Esophagus muscularis mucosa (tissue), 4 donors: ENCODE data around the gene XCR1. TPM values are rescaled to one million over a fixed set of nuclear protein-coding genes. Genes with fewer than 3 reads are reported as not detected.

Experiments
- DNase-seq: peaks from one replicate; pipeline ENCODE4 v3.0.0-alpha.2; 2017; ENCODE audit errors: extremely low spot score
- H3K27ac ChIP-seq, 4 donors: fragments of 200-600 bp; sonication (generic); replicated peaks in 1 of 4; 1 replicate in 3 of 4; 2 replicates in 1 of 4; pipeline ENCODE4 v1.5.1; 2016 to 2019; ENCODE audit warnings: mild to moderate bottlenecking in 1 of 4
- H3K27me3 ChIP-seq, 4 donors: fragments of 200-600 bp; sonication (generic); one replicate each; pipeline versions ENCODE4 v1.5.1 to v1.6.0; 2016 to 2019
- H3K36me3 ChIP-seq, 4 donors: fragments of 200-600 bp; sonication (generic); one replicate each; pipeline ENCODE4 v1.5.1; 2016 to 2019
- H3K4me1 ChIP-seq, 4 donors: fragments of 200-600 bp; sonication (generic); one replicate each; pipeline ENCODE4 v1.5.1; 2016 to 2019
- H3K4me3 ChIP-seq, 4 donors: fragments of 200-600 bp; sonication (generic); 1 replicate in 2 of 4; 2 replicates in 2 of 4; pipeline ENCODE4 v1.5.1; 2016 to 2019; ENCODE audit warnings: mild to moderate bottlenecking in 4 of 4, moderate library complexity in 1 of 4
- H3K9me3 ChIP-seq, 4 donors: fragments of 200-600 bp; sonication (generic); 1 replicate in 3 of 4; 2 replicates in 1 of 4; pipeline ENCODE4 v1.5.1; 2016 to 2019
- EP300 ChIP-seq: sonication (generic); formaldehyde crosslinking; IDR thresholded peaks from one replicate; pipeline ENCODE4 v1.6.1; 2017; ENCODE audit warnings: antibody characterized with exemption
- POLR2A ChIP-seq: fragments of 450-650 bp; IDR thresholded peaks from one replicate; pipeline ENCODE4 v1.6.1; 2017; ENCODE audit warnings: antibody characterized with exemption, moderate library complexity, mild to moderate bottlenecking, low read depth
- POLR2AphosphoS5 ChIP-seq, 2 donors: sonication (generic); formaldehyde crosslinking; IDR thresholded peaks; one replicate each; pipeline ENCODE4 v1.6.1; 2017; ENCODE audit warnings: antibody characterized with exemption in 2 of 2
- WGBS: methylation state at CpG from one replicate; pipeline ENCODE4 v1.1.5; 2018; 5-methylcytosine and 5-hydroxymethylcytosine counted together
- intact Hi-C: fragments of 100-400 bp; cut with DNase I; formaldehyde crosslinking; loops from one replicate; pipeline ENCODE4 v1.15.1; 2023
- total RNA-seq, 4 donors: library from RNA; depleted of rRNA; stranded (reverse); fragments of >200 nt; gene quantifications; one replicate each; pipeline versions ENCODE4 v1.1.0 to v1.2.1, GENCODE V29; 2016
- TF ChIP-seq, protein P1 (sequence below), 3 experiments: fragments of 200-600 bp in 2 of 3; fragments of 450-650 bp in 1 of 3; sonication (generic) in 2 of 3; IDR thresholded peaks; one replicate each; pipeline ENCODE4 v1.5.1; 2017 to 2019; ENCODE audit warnings: antibody characterized with exemption in 3 of 3, mild to moderate bottlenecking in 2 of 3, moderate library complexity in 1 of 3

The XCR1 gene
- total RNA-seq, 4 donors from 2014 or later: 0.17 TPM; not detected in 3

DNA sequence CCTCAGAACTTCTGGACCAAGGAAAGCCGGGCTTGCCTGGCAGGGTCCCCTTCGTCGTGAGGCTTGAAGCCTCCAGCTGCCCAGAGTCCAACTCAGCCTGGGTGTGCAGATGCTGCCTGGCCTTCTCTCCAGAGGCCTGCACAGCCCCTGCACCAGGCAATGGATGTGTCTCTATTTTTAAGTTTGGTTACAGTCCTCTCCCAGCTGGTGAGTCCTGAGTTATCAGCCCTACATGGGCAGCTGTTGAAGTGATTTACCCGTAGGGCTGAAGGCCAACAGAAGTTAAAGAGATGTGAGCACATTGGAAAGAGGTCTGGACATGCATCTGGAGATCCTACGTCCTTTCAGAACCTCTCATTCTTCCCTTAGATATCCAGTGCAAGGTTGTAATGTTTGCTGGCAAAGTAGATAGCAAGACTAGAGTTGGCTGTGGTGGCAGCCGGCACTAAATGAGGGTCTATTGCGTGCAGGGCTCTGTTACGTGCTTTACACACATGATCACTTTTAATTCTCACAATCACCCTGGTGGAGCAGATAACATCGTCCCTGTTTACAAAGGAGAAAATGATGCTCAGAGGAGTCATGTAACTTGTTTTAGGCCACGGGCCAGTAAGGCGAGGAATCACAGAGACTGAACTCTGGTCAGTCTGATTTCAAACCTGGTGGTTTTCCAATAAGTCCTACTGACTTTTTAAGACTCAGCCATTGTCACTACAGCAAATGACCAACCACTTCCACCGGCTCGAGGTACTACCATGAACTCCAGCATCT is 41.6 kb downstream of the XCR1 start:
- Histone ChIP-seq H3K36me3 (peaks cover 19 to 40% (median 35%) of the 10 kb centered on the region in 4 donors), H3K4me1 (peaks cover 68 to 84% (median 69%) of the 10 kb centered on the region in 4 donors), H3K4me3 (no peak overlapping the region), H3K9me3 (no peaks in the 10 kb centered on the region), H3K27ac (peak overlapping the region; percentile 79 to 86 (median 84)), H3K27me3 (no peaks in the 10 kb centered on the region)
- WGBS: 70% methylated on average over 12 of the region's 13 CpGs
- intact Hi-C loops: no loop called here
- no peak for DNase-seq
- TF ChIP-seq POLR2AphosphoS5 (IDR thresholded peaks at IDR 0.05) (no peak), EP300 (no peak), POLR2A (no peak)
- TF ChIP-seq, protein P1, sequence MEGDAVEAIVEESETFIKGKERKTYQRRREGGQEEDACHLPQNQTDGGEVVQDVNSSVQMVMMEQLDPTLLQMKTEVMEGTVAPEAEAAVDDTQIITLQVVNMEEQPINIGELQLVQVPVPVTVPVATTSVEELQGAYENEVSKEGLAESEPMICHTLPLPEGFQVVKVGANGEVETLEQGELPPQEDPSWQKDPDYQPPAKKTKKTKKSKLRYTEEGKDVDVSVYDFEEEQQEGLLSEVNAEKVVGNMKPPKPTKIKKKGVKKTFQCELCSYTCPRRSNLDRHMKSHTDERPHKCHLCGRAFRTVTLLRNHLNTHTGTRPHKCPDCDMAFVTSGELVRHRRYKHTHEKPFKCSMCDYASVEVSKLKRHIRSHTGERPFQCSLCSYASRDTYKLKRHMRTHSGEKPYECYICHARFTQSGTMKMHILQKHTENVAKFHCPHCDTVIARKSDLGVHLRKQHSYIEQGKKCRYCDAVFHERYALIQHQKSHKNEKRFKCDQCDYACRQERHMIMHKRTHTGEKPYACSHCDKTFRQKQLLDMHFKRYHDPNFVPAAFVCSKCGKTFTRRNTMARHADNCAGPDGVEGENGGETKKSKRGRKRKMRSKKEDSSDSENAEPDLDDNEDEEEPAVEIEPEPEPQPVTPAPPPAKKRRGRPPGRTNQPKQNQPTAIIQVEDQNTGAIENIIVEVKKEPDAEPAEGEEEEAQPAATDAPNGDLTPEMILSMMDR (IDR thresholded peaks at IDR 0.05): no peak

DNA sequence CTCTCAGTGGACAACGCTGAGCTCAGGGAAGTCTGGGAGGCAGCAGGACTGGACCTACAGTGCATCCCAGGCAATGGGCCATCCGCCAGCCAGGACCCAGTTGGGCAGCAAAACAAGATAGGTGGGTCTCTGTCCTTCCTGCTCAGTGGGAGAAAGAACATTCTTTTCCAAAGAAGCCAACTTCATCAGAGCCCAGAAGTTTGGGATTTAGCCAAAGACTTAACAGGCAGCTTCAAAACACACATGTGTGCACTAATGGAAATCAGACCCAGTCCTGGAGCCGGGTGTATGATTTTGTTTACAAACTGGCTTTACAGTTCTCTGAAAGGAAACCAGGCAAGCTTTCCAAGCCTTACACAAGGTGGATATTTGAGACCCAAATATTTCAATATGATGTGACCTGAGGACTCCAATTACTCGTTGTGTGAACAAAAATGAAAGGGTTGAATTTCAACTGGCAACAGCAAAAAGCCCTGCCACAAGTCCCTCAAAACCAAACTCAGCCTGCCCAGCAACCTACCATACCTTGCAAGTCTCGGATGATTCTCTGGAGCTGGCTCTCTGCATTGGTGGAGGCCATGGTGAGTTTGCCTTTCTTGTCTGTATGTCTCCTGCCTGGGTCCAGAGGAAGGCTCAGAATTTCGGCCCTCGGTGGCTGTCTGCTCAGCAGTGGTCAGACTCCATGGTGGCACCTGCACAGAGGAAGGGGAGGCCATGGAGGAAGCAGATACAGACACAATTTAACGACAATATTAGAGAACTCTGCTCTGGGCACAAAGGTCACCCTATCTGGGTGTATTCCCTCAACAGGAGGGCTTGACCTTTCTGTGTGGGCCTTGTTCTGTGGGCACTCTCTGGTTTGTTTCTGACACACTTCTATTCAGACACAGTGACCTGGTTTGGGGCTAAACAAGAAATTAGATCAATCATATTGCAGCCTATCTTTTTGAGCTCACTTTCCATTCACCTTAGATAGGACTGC is 42.7 kb downstream of the XCR1 start:
- H3K36me3 ChIP-seq: peaks cover 25 to 49% (median 45%) of the 10 kb centered on the region in 4 donors
- intact Hi-C loops: no loop called here
- WGBS: 65% methylated on average over 8 of the region's 8 CpGs

DNA sequence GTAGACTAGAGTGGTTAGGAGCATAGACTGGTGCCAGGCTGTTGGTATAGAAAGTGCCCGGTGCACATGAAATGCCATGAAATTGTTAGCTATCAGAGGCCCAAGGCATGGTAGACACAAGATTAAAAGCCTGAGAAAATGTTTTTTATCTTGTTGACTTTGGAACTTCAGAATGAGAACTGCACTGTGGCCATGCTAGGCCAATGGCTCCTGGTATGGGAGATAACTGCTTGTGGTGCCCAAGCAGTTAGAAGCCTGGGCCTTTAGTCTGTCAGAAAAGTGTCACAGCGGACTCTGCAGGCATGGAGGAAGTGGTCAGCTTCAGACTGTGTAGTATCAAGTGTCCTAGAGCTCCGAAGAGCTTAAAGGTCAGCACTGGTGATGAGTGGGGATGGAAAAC is 43.5 kb downstream of the XCR1 start:
- H3K36me3 ChIP-seq: peaks cover 32 to 57% (median 52%) of the 10 kb centered on the region in 4 donors
- no peak for DNase-seq
- WGBS: 95% methylated on average over 3 of the region's 3 CpGs
- H3K27me3 ChIP-seq: no peaks in the 10 kb centered on the region
- H3K27ac ChIP-seq: peak overlapping the region; percentile 22 to 86 (median 84)
- H3K9me3 ChIP-seq: no peaks in the 10 kb centered on the region
- peaks cover 52 to 64% (median 53%) of the 10 kb centered on the region in 4 donors for H3K4me1 ChIP-seq
- intact Hi-C loops: no loop called here
- H3K4me3 ChIP-seq: no peak overlapping the region
- TF ChIP-seq POLR2AphosphoS5 (IDR thresholded peaks at IDR 0.05) (no peak), EP300 (no peak), POLR2A (no peak)
- TF ChIP-seq, protein P1 (IDR thresholded peaks at IDR 0.05): no peak

More for the DNA sequence above, 42.7 kb downstream of the XCR1 start:
- Histone ChIP-seq H3K27me3 (no peaks in the 10 kb centered on the region), H3K4me1 (peaks cover 60 to 73% (median 61%) of the 10 kb centered on the region in 4 donors), H3K4me3 (no peak overlapping the region), H3K9me3 (no peaks in the 10 kb centered on the region), H3K27ac (peak overlapping the region; percentile 79 to 86 (median 84))
- DNase-seq: no peak
- TF ChIP-seq POLR2AphosphoS5 (IDR thresholded peaks at IDR 0.05): no peak
- TF ChIP-seq, protein P1 (IDR thresholded peaks at IDR 0.05): no peak
- TF ChIP-seq POLR2A: no peak
- TF ChIP-seq EP300: no peak

DNA sequence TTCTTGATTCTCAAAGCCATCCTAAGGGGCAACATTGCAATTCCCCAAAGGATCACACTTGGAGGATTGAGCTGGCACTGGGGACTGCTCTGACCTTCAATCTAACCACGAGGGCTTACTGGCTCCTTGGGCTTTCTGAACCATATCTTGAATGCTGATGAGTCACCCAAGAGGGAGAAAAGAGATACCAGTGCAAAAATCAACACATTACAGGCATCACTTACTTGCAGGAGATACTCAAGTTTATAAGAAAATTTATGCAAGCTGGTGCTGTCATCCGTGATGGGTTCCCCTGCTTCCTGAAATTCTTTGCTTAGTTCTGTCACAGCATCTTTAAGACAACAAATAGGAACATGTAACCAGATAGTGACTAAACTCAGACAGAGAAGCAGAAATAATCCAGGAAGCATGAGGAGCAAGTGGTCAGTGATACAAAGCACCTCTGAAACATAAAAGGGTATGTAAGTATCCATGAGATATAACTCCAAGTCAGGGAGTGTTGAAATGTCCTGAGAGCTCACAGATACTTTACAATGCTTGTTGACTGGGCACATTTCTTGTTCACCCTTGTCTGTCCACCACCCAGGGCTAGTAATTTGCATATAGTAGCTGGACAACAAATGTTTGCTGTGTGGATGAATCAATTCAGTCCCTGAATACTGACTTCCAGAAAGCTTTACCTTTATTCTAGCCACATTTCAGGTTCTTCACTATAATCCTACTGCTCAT is 45.8 kb downstream of the XCR1 start:
- Histone ChIP-seq H3K27me3 (no peaks in the 10 kb centered on the region), H3K4me3 (no peak overlapping the region), H3K4me1 (peaks cover 29 to 42% (median 30%) of the 10 kb centered on the region in 4 donors), H3K36me3 (peaks cover 36 to 78% (median 67%) of the 10 kb centered on the region in 4 donors), H3K9me3 (no peaks in the 10 kb centered on the region), H3K27ac (no peak overlapping the region)
- 83% methylated on average over 2 of the region's 2 CpGs for WGBS
- DNase-seq: no peak
- TF ChIP-seq, protein P1 (IDR thresholded peaks at IDR 0.05): no peak
- TF ChIP-seq EP300 (no peak), POLR2A (no peak), POLR2AphosphoS5 (IDR thresholded peaks at IDR 0.05) (no peak)
- intact Hi-C loops: no loop called here
